ENCODE data around the gene TEX261. TPM values are rescaled to one million over a fixed set of nuclear protein-coding genes. Genes with fewer than 3 reads are reported as not detected.

The TEX261 gene
- total and polyA plus RNA-seq, 8 donors = 45.8 to 72.3 (median 57.7) TPM

DNA sequence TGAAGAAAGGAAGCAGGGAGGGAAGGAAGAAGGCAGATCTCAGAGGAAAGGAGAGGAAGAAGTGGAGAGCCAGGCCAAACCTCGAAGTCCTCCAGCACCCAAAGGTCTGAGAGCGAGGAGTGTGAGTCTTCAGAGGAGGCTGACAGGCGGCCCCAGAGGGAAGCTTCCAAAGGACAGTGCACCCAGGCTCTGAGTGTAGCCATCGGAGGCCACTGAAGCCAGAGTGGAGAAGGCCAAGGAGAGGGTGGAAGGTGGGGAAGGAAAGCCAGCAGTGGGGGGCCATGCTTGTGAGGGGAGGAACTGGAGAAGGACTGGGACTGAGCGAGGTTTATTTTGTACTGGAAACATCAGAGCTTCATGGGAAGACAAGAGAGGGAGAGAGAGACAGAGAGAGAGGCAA, 53.0 kb downstream of the TEX261 start:
- no peaks in the 10 kb centered on the region for H3K4me1 ChIP-seq
- no peaks in the 10 kb centered on the region for H3K36me3 ChIP-seq
- H3K27ac ChIP-seq = no peak overlapping the region
- H3K27me3 ChIP-seq = peaks cover 0 to 24% of the 10 kb centered on the region in 2 donors
- no peak overlapping the region for H3K4me3 ChIP-seq
- TF ChIP-seq CTCF (IDR thresholded peaks at IDR 0.05) = no peak
- intact Hi-C loops (cut with DNase I) = loop anchor here in 1 of 2 donors (10.0 kb wide), 1 partner anchor 147 kb away; the partner anchor contains the start of gene FIGLA
- DNase-seq (no peak), ATAC-seq (no peak)
- H3K9me3 ChIP-seq = no peaks in the 10 kb centered on the region

- TF ChIP-seq CTCF (IDR thresholded peaks at IDR 0.05) = no peak
- Histone ChIP-seq H3K27ac (no peak overlapping the region), H3K4me1 (no peaks in the 10 kb centered on the region), H3K36me3 (no peaks in the 10 kb centered on the region), H3K4me3 (no peak overlapping the region), H3K9me3 (no peaks in the 10 kb centered on the region), H3K27me3 (peaks cover 0 to 20% of the 10 kb centered on the region in 2 donors)
- DNase-seq = no peak
- intact Hi-C loops (cut with DNase I) = loop anchor here in 1 of 2 donors (10.0 kb wide), 1 partner anchor 146 kb away; the partner anchor contains the start of gene FIGLA
- no peak for ATAC-seq
Observed at GRCh38 chr2:70941186-70941585, 53.5 kb downstream of the TEX261 start.

DNA sequence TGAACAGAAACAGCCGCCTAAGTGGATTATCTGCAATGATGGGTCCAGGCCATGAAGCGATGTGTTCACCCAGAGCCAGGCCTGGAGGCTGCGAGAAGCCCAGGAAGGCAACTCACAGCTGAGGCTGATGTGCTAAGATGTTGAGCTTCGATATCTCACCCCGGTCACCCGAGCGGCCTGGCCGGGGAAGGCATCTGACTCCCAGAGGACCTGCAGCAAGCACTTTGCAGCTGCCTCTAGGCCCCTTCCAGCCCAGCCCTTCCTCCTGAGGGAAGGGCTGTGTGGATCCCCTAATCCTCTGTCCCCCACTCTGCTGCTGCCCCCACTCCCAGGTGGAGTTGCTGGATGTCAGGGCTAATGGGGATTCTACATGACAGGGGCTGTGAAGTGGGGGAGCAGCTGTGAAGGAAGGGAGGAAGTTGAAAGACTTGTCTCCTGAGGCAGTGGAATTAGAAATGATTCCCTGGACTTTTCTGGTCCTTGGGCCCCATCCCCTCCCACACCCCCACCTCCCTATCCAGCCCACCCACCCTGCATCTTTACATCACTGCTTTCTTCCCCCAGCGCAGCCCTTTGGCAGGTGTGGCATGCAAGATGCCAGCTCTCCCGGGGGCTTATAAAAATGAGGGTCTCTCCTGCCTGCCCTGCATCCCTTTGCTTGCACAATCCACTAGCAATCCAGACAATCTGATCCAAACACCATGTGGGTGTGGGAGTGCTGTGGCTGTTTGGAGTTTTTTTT, 54.7 kb downstream of the TEX261 start:
- TF ChIP-seq CTCF (IDR thresholded peaks at IDR 0.05) = no peak
- H3K4me1 ChIP-seq = no peaks in the 10 kb centered on the region

GRCh38 chr2:70939001-70939838, 55.5 kb downstream of the TEX261 start:
- H3K4me3 ChIP-seq = no peak overlapping the region
- DNase-seq = no peak
- peaks cover 0 to 33% of the 10 kb centered on the region in 2 donors for H3K27me3 ChIP-seq
- TF ChIP-seq CTCF (IDR thresholded peaks at IDR 0.05) = no peak
- no peak for ATAC-seq
- no peaks in the 10 kb centered on the region for H3K4me1 ChIP-seq
- no peak overlapping the region for H3K27ac ChIP-seq
- intact Hi-C loops (cut with DNase I) = no loop called here
- H3K36me3 ChIP-seq = no peaks in the 10 kb centered on the region
- no peaks in the 10 kb centered on the region for H3K9me3 ChIP-seq

More for the DNA sequence above, 54.7 kb downstream of the TEX261 start:
- DNase-seq (no peak), ATAC-seq (no peak)
- intact Hi-C loops (cut with DNase I) = loop anchor here in 1 of 2 donors (10.0 kb wide), 1 partner anchor 145 kb away; the partner anchor contains the start of gene FIGLA
- H3K36me3 ChIP-seq = no peaks in the 10 kb centered on the region
- peaks cover 0 to 32% of the 10 kb centered on the region in 2 donors for H3K27me3 ChIP-seq
- H3K27ac ChIP-seq = no peak overlapping the region
- no peak overlapping the region for H3K4me3 ChIP-seq
- no peaks in the 10 kb centered on the region for H3K9me3 ChIP-seq

- no peak overlapping the region for H3K27ac ChIP-seq
- peaks cover 0 to 33% of the 10 kb centered on the region in 2 donors for H3K27me3 ChIP-seq
- no peaks in the 10 kb centered on the region for H3K9me3 ChIP-seq
- H3K4me1 ChIP-seq = no peaks in the 10 kb centered on the region
- intact Hi-C loops (cut with DNase I) = no loop called here
- ATAC-seq (no peak), DNase-seq (no peak)
- H3K36me3 ChIP-seq = no peaks in the 10 kb centered on the region
- no peak overlapping the region for H3K4me3 ChIP-seq
- TF ChIP-seq CTCF (IDR thresholded peaks at IDR 0.05) = no peak
Observed at GRCh38 chr2:70938586-70938950, 56.1 kb downstream of the TEX261 start.
